Measurements from ENCODE around the gene ZFYVE21. TPM values are rescaled to one million over a fixed set of nuclear protein-coding genes. Genes with fewer than 3 reads are reported as not detected.

Gene ZFYVE21
- total RNA-seq, 1 experiment from 2014 or later, result 47.2 TPM

DNA sequence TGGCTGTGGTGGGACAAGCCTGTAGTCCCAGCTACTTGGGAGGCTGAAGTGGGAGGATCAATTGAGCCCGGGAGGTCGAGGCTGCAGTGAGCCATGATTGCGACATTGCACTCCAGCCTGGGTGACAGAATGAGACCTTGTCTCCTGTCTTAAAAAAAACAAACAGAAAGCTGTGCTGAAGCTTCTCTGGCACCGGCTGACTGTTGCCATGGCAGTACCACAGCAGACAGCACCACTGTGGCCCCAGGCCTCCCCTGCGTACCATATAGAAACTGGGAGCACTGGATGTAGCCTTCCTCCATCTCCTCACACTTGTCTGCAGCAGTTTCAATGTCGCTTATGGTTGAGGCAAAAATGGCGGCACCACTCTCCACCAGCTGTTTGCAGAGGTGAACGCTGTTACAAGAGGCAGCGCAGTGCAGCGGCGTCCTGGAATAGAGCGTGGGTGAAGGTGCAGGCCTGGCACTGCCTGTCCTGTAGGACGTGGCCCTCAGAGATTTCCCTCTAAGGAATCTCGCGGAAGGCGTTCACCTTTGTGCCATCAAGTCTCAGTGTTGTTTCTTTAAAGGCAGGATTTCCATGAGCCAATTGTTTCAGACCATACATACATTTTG, 21.9 kb downstream of the ZFYVE21 start:
- H3K4me2 ChIP-seq (ENCODE audit: low read length), result no peak overlapping the region
- BruUV-seq (replicated peaks), result no TSS peak
- H3K4me1 ChIP-seq (ENCODE audit: insufficient read depth, low read length), result no peaks in the 10 kb centered on the region
- peaks cover 14% of the 10 kb centered on the region; the same call in 1 of the 2 replicates for H3K36me3 ChIP-seq (ENCODE audit: low read depth, low read length)
- H3K27me3 ChIP-seq (ENCODE audit: low read length), result no peaks in the 10 kb centered on the region
- no peak overlapping the region for H3K27ac ChIP-seq (ENCODE audit: low read length)
- H3F3A ChIP-seq (ENCODE audit: low read length, unreplicated experiment), result no peaks in the 10 kb centered on the region
- H3K79me2 ChIP-seq (ENCODE audit: low read length), result no peaks in the 10 kb centered on the region
- ChIA-PET POLR2A (ENCODE audit: unreplicated experiment) (no interaction called here), CTCF (no interaction called here)
- DNase-seq (no peak), ATAC-seq (no peak)
- no peaks in the 10 kb centered on the region for H3K9me3 ChIP-seq (ENCODE audit: low read length)
- no peaks in the 10 kb centered on the region for H3K9me2 ChIP-seq (replicated peaks; ENCODE audit: low read length)
- TF ChIP-seq, protein P1, sequence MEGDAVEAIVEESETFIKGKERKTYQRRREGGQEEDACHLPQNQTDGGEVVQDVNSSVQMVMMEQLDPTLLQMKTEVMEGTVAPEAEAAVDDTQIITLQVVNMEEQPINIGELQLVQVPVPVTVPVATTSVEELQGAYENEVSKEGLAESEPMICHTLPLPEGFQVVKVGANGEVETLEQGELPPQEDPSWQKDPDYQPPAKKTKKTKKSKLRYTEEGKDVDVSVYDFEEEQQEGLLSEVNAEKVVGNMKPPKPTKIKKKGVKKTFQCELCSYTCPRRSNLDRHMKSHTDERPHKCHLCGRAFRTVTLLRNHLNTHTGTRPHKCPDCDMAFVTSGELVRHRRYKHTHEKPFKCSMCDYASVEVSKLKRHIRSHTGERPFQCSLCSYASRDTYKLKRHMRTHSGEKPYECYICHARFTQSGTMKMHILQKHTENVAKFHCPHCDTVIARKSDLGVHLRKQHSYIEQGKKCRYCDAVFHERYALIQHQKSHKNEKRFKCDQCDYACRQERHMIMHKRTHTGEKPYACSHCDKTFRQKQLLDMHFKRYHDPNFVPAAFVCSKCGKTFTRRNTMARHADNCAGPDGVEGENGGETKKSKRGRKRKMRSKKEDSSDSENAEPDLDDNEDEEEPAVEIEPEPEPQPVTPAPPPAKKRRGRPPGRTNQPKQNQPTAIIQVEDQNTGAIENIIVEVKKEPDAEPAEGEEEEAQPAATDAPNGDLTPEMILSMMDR (conservative IDR thresholded peaks at IDR 0.05; ENCODE audit: low read depth, low read length), result no peak
- TF ChIP-seq EZH2 (IDR thresholded peaks at IDR 0.05; ENCODE audit: low read length, unreplicated experiment) (no peak), EZH2phosphoT487 (IDR thresholded peaks at IDR 0.05; ENCODE audit: borderline replicate concordance, low read length) (no peak)
- H3K9ac ChIP-seq (ENCODE audit: low read length), result no peak overlapping the region
- H4K20me1 ChIP-seq (ENCODE audit: low read length), result no peaks in the 10 kb centered on the region
- H2AFZ ChIP-seq (ENCODE audit: low read length), result no peak overlapping the region
- H3K4me3 ChIP-seq (ENCODE audit: low read length), result no peak overlapping the region
- intact Hi-C loops (cut with micrococcal nuclease), result no loop called here

DNA sequence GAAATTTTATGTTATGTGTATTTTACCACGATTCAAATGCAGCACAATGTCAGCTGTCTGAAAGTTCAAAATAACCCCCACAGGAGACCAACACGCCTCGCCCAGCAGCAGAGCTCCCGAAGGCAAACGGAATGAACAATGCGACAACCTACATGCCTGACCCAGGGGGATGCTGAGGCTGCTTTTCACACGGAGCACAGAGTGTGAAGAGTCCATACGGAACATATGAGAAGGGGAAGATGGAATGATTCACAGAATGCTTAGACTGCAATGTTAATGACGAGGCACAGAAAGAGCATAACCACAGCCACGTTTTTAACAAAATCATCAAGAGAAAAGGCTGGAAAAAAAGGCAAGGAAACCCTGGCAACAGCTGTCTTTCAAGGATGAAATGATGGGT, 22.6 kb downstream of the ZFYVE21 start:
- Histone ChIP-seq H3K9me3 (ENCODE audit: low read length) (no peaks in the 10 kb centered on the region), H3K4me1 (ENCODE audit: insufficient read depth, low read length) (no peaks in the 10 kb centered on the region), H2AFZ (ENCODE audit: low read length) (no peak overlapping the region), H3K4me3 (ENCODE audit: low read length) (no peak overlapping the region), H4K20me1 (ENCODE audit: low read length) (no peaks in the 10 kb centered on the region), H3K79me2 (ENCODE audit: low read length) (no peaks in the 10 kb centered on the region), H3K27ac (ENCODE audit: low read length) (no peak overlapping the region), H3K4me2 (ENCODE audit: low read length) (no peak overlapping the region), H3F3A (ENCODE audit: low read length, unreplicated experiment) (no peaks in the 10 kb centered on the region), H3K9ac (ENCODE audit: low read length) (no peak overlapping the region), H3K9me2 (replicated peaks; ENCODE audit: low read length) (no peaks in the 10 kb centered on the region), H3K27me3 (ENCODE audit: low read length) (no peaks in the 10 kb centered on the region), H3K36me3 (ENCODE audit: low read depth, low read length) (peaks cover 14% of the 10 kb centered on the region; the same call in 1 of the 2 replicates)
- ATAC-seq (no peak), DNase-seq (no peak)
- ChIA-PET POLR2A (ENCODE audit: unreplicated experiment) (no interaction called here), CTCF (no interaction called here)
- intact Hi-C loops (cut with micrococcal nuclease), result no loop called here
- BruUV-seq (replicated peaks), result no TSS peak
- TF ChIP-seq, protein P1 (conservative IDR thresholded peaks at IDR 0.05; ENCODE audit: low read depth, low read length), result no peak
- TF ChIP-seq EZH2 (IDR thresholded peaks at IDR 0.05; ENCODE audit: low read length, unreplicated experiment), result no peak
- no peak for TF ChIP-seq EZH2phosphoT487 (IDR thresholded peaks at IDR 0.05; ENCODE audit: borderline replicate concordance, low read length)

DNA sequence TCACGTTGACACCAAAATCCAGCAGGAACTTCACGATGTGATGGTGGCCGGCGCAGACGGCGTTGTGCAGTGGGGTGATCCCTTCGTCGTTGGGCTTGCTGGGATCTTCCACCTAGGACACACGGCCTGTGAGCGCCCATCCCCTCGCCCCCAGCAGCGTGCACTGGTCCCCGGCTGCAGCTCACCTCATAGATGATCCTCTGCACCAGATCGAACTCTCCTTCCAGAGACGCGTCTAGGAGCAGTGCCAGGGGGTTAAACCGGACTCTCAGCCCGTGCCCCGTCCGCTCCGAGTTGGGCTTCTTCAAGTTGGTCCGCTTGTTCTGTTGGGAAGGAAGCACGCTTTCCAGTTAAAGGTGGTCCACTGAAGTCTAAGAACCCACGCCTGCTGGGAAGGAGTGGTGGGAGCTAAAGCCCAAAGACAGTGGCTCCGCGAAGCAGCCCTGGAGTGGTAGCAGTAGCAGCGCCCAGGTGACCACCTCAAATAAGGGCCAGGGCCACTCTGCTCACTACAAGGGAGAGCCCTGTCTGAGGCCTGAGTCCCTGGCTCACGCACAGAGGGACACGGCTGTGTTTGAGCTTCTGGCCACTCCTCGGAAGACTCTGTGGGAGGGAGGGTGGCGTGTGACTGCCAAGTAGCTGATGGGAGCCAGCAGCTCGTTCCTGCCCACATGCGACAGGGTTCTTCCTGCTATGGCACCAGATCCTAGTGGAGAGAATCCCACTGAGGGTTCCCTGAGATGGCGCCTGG, 23.3 kb downstream of the ZFYVE21 start:
- Histone ChIP-seq H3K4me1 (ENCODE audit: insufficient read depth, low read length) (no peaks in the 10 kb centered on the region), H3K9me2 (replicated peaks; ENCODE audit: low read length) (no peaks in the 10 kb centered on the region), H2AFZ (ENCODE audit: low read length) (no peak overlapping the region), H3K27me3 (ENCODE audit: low read length) (no peaks in the 10 kb centered on the region), H3K79me2 (ENCODE audit: low read length) (no peaks in the 10 kb centered on the region), H3K4me2 (ENCODE audit: low read length) (no peak overlapping the region), H3K9me3 (ENCODE audit: low read length) (no peaks in the 10 kb centered on the region), H3F3A (ENCODE audit: low read length, unreplicated experiment) (no peaks in the 10 kb centered on the region), H3K36me3 (ENCODE audit: low read depth, low read length) (peaks cover 14% of the 10 kb centered on the region; the same call in 1 of the 2 replicates), H3K9ac (ENCODE audit: low read length) (no peak overlapping the region), H3K27ac (ENCODE audit: low read length) (no peak overlapping the region), H4K20me1 (ENCODE audit: low read length) (no peaks in the 10 kb centered on the region), H3K4me3 (ENCODE audit: low read length) (no peak overlapping the region)
- ChIA-PET POLR2A (ENCODE audit: unreplicated experiment) (no interaction called here), CTCF (no interaction called here)
- DNase-seq (no peak), ATAC-seq (no peak)
- no peak for TF ChIP-seq EZH2 (IDR thresholded peaks at IDR 0.05; ENCODE audit: low read length, unreplicated experiment)
- TF ChIP-seq, protein P1 (conservative IDR thresholded peaks at IDR 0.05; ENCODE audit: low read depth, low read length), result no peak
- no peak for TF ChIP-seq EZH2phosphoT487 (IDR thresholded peaks at IDR 0.05; ENCODE audit: borderline replicate concordance, low read length)
- BruUV-seq (replicated peaks), result no TSS peak
- intact Hi-C loops (cut with micrococcal nuclease), result no loop called here

Data from PC-3 (cell line).